Measurements from ENCODE around the gene TEX38. TPM values are rescaled to one million over a fixed set of nuclear protein-coding genes. Genes with fewer than 3 reads are reported as not detected.

TEX38 gene
- total RNA-seq, 2 donors from 2014 or later = not detected

DNA sequence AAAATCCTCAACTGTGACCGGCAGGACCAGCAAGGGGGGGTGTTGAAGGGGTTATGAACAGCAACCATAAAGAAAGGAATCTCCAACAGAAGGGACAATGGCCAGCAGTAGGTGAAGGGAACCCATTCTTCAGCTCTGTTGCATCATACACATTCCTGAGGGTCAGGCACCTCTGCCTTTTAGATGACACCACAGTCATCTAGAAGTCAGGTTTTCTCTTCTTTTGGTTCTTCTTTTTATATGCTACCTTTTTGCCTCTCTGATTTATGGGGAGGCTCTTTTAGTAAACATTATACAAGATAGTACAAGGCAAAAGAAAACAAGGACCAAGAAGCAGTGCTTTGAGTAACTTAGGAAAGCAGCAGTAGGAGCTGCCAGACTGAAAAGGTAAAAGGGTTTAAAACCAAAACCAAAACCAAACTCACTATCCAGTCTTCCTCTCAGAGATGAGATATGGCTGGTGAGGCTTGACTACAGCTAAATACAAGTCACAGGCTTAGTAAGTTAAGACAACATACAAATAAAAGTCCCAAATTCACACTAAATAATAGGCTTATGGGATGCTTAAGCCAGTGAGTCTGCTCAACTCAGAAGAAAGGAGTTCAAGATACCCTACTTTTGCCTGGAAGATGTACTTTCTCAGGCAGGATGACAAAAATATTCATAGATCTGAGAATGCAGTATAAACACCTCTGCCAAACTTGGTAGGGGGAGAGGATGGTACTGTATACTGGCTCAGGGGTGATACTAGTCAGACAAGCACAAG is 4.1 kb downstream of the TEX38 start:
- TF ChIP-seq, protein P1, sequence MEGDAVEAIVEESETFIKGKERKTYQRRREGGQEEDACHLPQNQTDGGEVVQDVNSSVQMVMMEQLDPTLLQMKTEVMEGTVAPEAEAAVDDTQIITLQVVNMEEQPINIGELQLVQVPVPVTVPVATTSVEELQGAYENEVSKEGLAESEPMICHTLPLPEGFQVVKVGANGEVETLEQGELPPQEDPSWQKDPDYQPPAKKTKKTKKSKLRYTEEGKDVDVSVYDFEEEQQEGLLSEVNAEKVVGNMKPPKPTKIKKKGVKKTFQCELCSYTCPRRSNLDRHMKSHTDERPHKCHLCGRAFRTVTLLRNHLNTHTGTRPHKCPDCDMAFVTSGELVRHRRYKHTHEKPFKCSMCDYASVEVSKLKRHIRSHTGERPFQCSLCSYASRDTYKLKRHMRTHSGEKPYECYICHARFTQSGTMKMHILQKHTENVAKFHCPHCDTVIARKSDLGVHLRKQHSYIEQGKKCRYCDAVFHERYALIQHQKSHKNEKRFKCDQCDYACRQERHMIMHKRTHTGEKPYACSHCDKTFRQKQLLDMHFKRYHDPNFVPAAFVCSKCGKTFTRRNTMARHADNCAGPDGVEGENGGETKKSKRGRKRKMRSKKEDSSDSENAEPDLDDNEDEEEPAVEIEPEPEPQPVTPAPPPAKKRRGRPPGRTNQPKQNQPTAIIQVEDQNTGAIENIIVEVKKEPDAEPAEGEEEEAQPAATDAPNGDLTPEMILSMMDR (IDR thresholded peaks at IDR 0.05) = no peak
- Histone ChIP-seq H3K4me3 (no peak overlapping the region), H3K27ac (no peak overlapping the region), H3K27me3 (replicated peaks; ENCODE audit: insufficient read depth) (no peaks in the 10 kb centered on the region), H3K9me3 (no peaks in the 10 kb centered on the region), H3K4me1 (ENCODE audit: control insufficient read depth in 1 of 2, low read depth in 2 of 2) (no peaks in the 10 kb centered on the region), H3K36me3 (peaks cover 15% of the 10 kb centered on the region)
- ATAC-seq (ENCODE audit: insufficient number of reproducible peaks, low FRiP score, low read depth) (no peak), DNase-seq (ENCODE audit: low spot score) (no peak)

DNA sequence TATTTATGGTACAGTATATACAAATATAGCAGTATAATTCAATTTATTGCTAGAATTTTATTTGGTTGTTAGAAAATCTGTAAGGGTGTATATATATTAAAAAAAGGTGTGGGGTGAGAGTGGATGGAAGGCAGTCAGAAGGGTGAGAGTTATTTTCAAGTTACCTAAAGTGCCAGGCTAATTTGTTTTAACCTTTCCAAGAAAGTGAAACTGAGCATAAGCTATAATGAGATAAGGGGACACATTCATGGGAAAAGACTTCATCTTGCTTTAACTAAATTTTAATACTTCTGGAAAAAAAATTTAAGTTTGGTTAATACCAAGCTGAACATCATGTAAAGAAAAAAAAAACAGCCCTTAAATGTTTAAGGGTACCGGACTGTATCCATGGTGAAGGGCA is 4.9 kb downstream of the TEX38 start:
- Histone ChIP-seq H3K4me1 (ENCODE audit: control insufficient read depth in 1 of 2, low read depth in 2 of 2) (no peaks in the 10 kb centered on the region), H3K9me3 (no peaks in the 10 kb centered on the region), H3K36me3 (peaks cover 22% of the 10 kb centered on the region), H3K27me3 (replicated peaks; ENCODE audit: insufficient read depth) (no peaks in the 10 kb centered on the region), H3K4me3 (no peak overlapping the region), H3K27ac (no peak overlapping the region)
- TF ChIP-seq, protein P1 (IDR thresholded peaks at IDR 0.05) = no peak
- ATAC-seq (ENCODE audit: insufficient number of reproducible peaks, low FRiP score, low read depth) (no peak), DNase-seq (ENCODE audit: low spot score) (no peak)

DNA sequence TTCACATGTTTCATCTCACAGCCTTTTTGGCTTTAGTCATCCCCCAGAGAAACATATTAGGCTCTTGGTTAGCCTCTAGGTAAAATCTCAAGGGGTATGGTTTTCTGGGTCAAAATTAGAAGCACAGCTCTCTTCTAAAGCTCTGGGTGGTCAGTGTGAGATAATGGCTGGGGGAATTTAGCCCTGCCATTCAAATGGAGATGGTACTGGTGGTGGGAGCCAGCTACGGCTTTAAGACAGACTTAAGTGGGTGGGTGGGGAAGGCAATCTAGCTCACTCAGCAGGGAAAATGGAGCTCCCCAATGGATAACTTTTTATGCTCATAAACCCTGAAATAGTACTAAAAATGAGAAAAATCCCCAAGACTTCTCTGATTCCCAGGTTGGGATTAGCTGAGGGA is 5.7 kb downstream of the TEX38 start:
- Histone ChIP-seq H3K4me3 (no peak overlapping the region), H3K27me3 (replicated peaks; ENCODE audit: insufficient read depth) (no peaks in the 10 kb centered on the region), H3K9me3 (no peaks in the 10 kb centered on the region), H3K4me1 (ENCODE audit: control insufficient read depth in 1 of 2, low read depth in 2 of 2) (no peaks in the 10 kb centered on the region), H3K27ac (no peak overlapping the region), H3K36me3 (peaks cover 26% of the 10 kb centered on the region)
- DNase-seq (ENCODE audit: low spot score) = no peak
- ATAC-seq (ENCODE audit: insufficient number of reproducible peaks, low FRiP score, low read depth) = no peak
- TF ChIP-seq, protein P1 (IDR thresholded peaks at IDR 0.05) = no peak

DNA sequence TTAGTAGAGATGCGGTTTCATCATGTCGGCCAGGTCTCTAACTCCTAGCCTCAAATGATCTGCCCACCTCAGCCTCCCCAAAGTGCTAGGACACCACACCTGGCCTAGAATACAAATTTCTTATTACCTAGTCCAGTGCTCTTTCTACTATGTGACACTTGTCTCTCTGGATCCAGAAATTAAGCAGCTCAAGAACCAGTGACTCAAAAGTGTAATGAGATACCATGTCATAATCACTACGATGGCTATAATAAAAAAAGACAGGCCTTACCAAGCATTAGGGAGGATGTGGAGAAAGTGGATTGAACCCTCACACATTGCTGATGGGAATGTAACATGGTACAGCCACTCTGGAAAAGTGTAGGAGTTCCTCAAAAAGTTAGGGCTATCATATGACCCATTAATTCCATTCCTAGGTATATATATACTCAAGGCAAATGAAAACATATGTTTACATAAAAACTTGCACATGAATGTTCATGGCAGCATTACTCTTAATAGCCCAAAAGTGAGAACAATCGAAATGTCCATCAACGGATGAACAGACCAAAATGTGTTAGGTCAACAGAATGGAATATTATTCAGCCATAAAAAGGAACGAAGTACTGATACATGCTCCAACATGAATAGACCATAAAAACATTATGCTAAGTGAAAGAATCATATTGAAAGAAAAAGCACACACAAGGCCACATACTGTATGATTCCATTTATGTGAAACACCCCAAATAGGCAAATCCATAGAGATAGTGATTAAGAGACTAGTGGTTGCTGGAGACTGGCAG is 8.3 kb downstream of the TEX38 start:
- TF ChIP-seq, protein P1 (IDR thresholded peaks at IDR 0.05) = no peak
- Histone ChIP-seq H3K27me3 (replicated peaks; ENCODE audit: insufficient read depth) (no peaks in the 10 kb centered on the region), H3K4me1 (ENCODE audit: control insufficient read depth in 1 of 2, low read depth in 2 of 2) (no peaks in the 10 kb centered on the region), H3K4me3 (no peak overlapping the region), H3K36me3 (peaks cover 51% of the 10 kb centered on the region), H3K9me3 (no peaks in the 10 kb centered on the region), H3K27ac (no peak overlapping the region)
- DNase-seq (ENCODE audit: low spot score) = no peak
- no peak for ATAC-seq (ENCODE audit: insufficient number of reproducible peaks, low FRiP score, low read depth)

DNA sequence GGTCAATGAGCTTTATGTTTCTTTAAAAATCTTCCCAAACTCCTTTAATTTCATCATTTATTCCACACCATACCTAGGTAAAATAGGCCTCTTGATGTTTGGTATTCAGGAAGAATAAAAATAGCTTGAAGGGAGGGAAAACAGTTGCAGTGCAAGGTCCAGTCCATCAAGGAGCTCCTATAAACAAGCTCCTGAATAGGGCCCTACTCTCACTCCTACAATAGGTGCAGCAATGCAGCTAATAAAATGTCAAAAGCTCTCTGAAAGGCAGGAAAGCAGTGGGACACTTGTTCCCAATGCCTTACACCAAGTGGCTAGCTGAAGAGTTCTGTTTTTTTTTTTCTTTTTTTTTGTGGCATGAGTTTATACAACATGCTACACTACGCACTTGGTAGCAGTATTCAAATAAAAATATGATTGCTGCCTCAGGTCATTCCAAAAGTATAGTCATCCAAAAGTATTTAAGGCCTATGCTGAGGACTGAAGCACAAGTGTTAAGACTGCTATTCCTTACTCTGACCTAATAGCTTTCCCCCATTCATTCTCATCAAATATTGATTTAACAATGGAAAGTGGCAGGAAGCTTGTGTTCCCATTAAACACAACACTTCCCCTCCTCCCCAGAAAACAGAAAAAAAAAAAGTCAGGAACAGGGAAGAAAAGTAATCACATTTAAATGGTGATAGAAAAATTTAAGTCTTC is 9.8 kb downstream of the TEX38 start:
- peaks cover 60% of the 10 kb centered on the region for H3K36me3 ChIP-seq
- no peak overlapping the region for H3K27ac ChIP-seq
- H3K4me3 ChIP-seq = no peak overlapping the region
- TF ChIP-seq, protein P1 (IDR thresholded peaks at IDR 0.05) = no peak
- DNase-seq (ENCODE audit: low spot score) = no peak
- H3K9me3 ChIP-seq = no peaks in the 10 kb centered on the region
- no peaks in the 10 kb centered on the region for H3K27me3 ChIP-seq (replicated peaks; ENCODE audit: insufficient read depth)
- ATAC-seq (ENCODE audit: insufficient number of reproducible peaks, low FRiP score, low read depth) = no peak
- H3K4me1 ChIP-seq (ENCODE audit: control insufficient read depth in 1 of 2, low read depth in 2 of 2) = no peaks in the 10 kb centered on the region

Measured in thoracic aorta (tissue), 2 donors.